Measurements from ENCODE around the gene PCOLCE2. TPM values are rescaled to one million over a fixed set of nuclear protein-coding genes. Genes with fewer than 3 reads are reported as not detected.

PCOLCE2 gene
- total RNA-seq, 1 experiment from 2014 or later = 23.9 TPM

- H2AFZ ChIP-seq (ENCODE audit: low read length) = no peak overlapping the region
- CTCF ChIA-PET = interaction anchor here (0.6 kb wide), 1 partner anchor 107 kb away, joined by 3 read pairs; no protein-coding TSS in a partner anchor
- POLR2A ChIA-PET (ENCODE audit: unreplicated experiment) = interaction anchor here (0.6 kb wide), 1 partner anchor 135 kb away, joined by 4 read pairs; no protein-coding TSS in a partner anchor
These were observed 70.2 kb downstream of the PCOLCE2 start for GRCh38 chr3:142818651-142819050.

GRCh38 chr3:142817897-142818296 lies 71.0 kb downstream of the PCOLCE2 start:
- no peak for DNase-seq
- no peak overlapping the region for H2AFZ ChIP-seq (ENCODE audit: low read length)
- H3K9me2 ChIP-seq (replicated peaks; ENCODE audit: low read length) = no peaks in the 10 kb centered on the region
- BruUV-seq (replicated peaks) = no TSS peak
- H3K27ac ChIP-seq (ENCODE audit: low read length) = no peak overlapping the region
- TF ChIP-seq EZH2phosphoT487 (IDR thresholded peaks at IDR 0.05; ENCODE audit: borderline replicate concordance, low read length) (no peak), EZH2 (IDR thresholded peaks at IDR 0.05; ENCODE audit: low read length, unreplicated experiment) (no peak)
- TF ChIP-seq, protein P1, sequence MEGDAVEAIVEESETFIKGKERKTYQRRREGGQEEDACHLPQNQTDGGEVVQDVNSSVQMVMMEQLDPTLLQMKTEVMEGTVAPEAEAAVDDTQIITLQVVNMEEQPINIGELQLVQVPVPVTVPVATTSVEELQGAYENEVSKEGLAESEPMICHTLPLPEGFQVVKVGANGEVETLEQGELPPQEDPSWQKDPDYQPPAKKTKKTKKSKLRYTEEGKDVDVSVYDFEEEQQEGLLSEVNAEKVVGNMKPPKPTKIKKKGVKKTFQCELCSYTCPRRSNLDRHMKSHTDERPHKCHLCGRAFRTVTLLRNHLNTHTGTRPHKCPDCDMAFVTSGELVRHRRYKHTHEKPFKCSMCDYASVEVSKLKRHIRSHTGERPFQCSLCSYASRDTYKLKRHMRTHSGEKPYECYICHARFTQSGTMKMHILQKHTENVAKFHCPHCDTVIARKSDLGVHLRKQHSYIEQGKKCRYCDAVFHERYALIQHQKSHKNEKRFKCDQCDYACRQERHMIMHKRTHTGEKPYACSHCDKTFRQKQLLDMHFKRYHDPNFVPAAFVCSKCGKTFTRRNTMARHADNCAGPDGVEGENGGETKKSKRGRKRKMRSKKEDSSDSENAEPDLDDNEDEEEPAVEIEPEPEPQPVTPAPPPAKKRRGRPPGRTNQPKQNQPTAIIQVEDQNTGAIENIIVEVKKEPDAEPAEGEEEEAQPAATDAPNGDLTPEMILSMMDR (conservative IDR thresholded peaks at IDR 0.05; ENCODE audit: low read depth, low read length) = no peak
- ATAC-seq = no peak
- ChIA-PET POLR2A (ENCODE audit: unreplicated experiment) (interaction anchor here (0.6 kb wide), 1 partner anchor 136 kb away, joined by 4 read pairs; no protein-coding TSS in a partner anchor), CTCF (interaction anchor here (0.6 kb wide), 1 partner anchor 107 kb away, joined by 3 read pairs; no protein-coding TSS in a partner anchor)
- no peaks in the 10 kb centered on the region for H3F3A ChIP-seq (ENCODE audit: low read length, unreplicated experiment)
- no peaks in the 10 kb centered on the region for H3K9me3 ChIP-seq (ENCODE audit: low read length)
- intact Hi-C loops (cut with micrococcal nuclease) = no loop called here
- H3K9ac ChIP-seq (ENCODE audit: low read length) = no peak overlapping the region
- H3K36me3 ChIP-seq (ENCODE audit: low read depth, low read length) = no peaks in the 10 kb centered on the region
- H3K79me2 ChIP-seq (ENCODE audit: low read length) = no peaks in the 10 kb centered on the region
- H3K27me3 ChIP-seq (ENCODE audit: low read length) = no peaks in the 10 kb centered on the region
- H4K20me1 ChIP-seq (ENCODE audit: low read length) = no peaks in the 10 kb centered on the region
- no peaks in the 10 kb centered on the region for H3K4me1 ChIP-seq (ENCODE audit: insufficient read depth, low read length)
- no peak overlapping the region for H3K4me3 ChIP-seq (ENCODE audit: low read length)
- H3K4me2 ChIP-seq (ENCODE audit: low read length) = no peak overlapping the region

More at GRCh38 chr3:142818651-142819050, 70.2 kb downstream of the PCOLCE2 start:
- BruUV-seq (replicated peaks) = no TSS peak
- no peak overlapping the region for H3K9ac ChIP-seq (ENCODE audit: low read length)
- TF ChIP-seq EZH2 (IDR thresholded peaks at IDR 0.05; ENCODE audit: low read length, unreplicated experiment) = no peak
- no peak for TF ChIP-seq EZH2phosphoT487 (IDR thresholded peaks at IDR 0.05; ENCODE audit: borderline replicate concordance, low read length)
- TF ChIP-seq, protein P1 (conservative IDR thresholded peaks at IDR 0.05; ENCODE audit: low read depth, low read length) = no peak
- H3K27ac ChIP-seq (ENCODE audit: low read length) = no peak overlapping the region
- H3K4me2 ChIP-seq (ENCODE audit: low read length) = no peak overlapping the region
- no peaks in the 10 kb centered on the region for H3K9me3 ChIP-seq (ENCODE audit: low read length)
- no peaks in the 10 kb centered on the region for H3F3A ChIP-seq (ENCODE audit: low read length, unreplicated experiment)
- H3K4me3 ChIP-seq (ENCODE audit: low read length) = no peak overlapping the region
- no peaks in the 10 kb centered on the region for H3K36me3 ChIP-seq (ENCODE audit: low read depth, low read length)
- ATAC-seq (no peak), DNase-seq (no peak)
- intact Hi-C loops (cut with micrococcal nuclease) = no loop called here
- H3K27me3 ChIP-seq (ENCODE audit: low read length) = no peaks in the 10 kb centered on the region
- no peaks in the 10 kb centered on the region for H3K4me1 ChIP-seq (ENCODE audit: insufficient read depth, low read length)
- H4K20me1 ChIP-seq (ENCODE audit: low read length) = no peaks in the 10 kb centered on the region
- H3K9me2 ChIP-seq (replicated peaks; ENCODE audit: low read length) = no peaks in the 10 kb centered on the region
- H3K79me2 ChIP-seq (ENCODE audit: low read length) = no peaks in the 10 kb centered on the region

DNA sequence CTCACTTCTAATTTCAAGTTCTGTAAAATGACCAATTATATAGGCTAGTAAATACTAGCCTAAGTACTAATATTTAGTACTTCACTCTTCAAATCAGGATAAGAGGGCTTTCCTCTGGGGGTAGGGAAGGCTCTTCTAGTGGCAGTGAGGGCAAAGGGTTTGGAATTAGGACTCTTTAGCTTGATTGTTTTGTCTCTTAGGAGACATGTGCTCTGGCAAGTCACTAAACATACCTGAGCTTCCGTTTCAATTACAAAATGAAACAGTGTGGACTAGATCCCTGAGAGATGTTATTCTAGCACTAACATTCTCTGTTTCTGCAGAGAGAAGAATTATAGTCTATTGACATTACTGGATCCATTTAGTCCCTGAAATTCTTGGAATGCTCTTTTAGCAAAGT lies 71.5 kb downstream of the PCOLCE2 start:
- ATAC-seq (no peak), DNase-seq (no peak)
- no peaks in the 10 kb centered on the region for H3F3A ChIP-seq (ENCODE audit: low read length, unreplicated experiment)
- H3K9me2 ChIP-seq (replicated peaks; ENCODE audit: low read length) = no peaks in the 10 kb centered on the region
- H3K27ac ChIP-seq (ENCODE audit: low read length) = no peak overlapping the region
- H3K9ac ChIP-seq (ENCODE audit: low read length) = no peak overlapping the region
- H3K36me3 ChIP-seq (ENCODE audit: low read depth, low read length) = no peaks in the 10 kb centered on the region
- no peaks in the 10 kb centered on the region for H4K20me1 ChIP-seq (ENCODE audit: low read length)
- H2AFZ ChIP-seq (ENCODE audit: low read length) = no peak overlapping the region
- no TSS peak for BruUV-seq (replicated peaks)
- H3K4me3 ChIP-seq (ENCODE audit: low read length) = no peak overlapping the region
- TF ChIP-seq EZH2 (IDR thresholded peaks at IDR 0.05; ENCODE audit: low read length, unreplicated experiment) = no peak
- TF ChIP-seq, protein P1 (conservative IDR thresholded peaks at IDR 0.05; ENCODE audit: low read depth, low read length) = no peak
- no peak for TF ChIP-seq EZH2phosphoT487 (IDR thresholded peaks at IDR 0.05; ENCODE audit: borderline replicate concordance, low read length)
- no peaks in the 10 kb centered on the region for H3K4me1 ChIP-seq (ENCODE audit: insufficient read depth, low read length)
- H3K9me3 ChIP-seq (ENCODE audit: low read length) = no peaks in the 10 kb centered on the region
- intact Hi-C loops (cut with micrococcal nuclease) = no loop called here
- CTCF ChIA-PET = no interaction called here
- H3K27me3 ChIP-seq (ENCODE audit: low read length) = no peaks in the 10 kb centered on the region
- H3K79me2 ChIP-seq (ENCODE audit: low read length) = no peaks in the 10 kb centered on the region
- POLR2A ChIA-PET (ENCODE audit: unreplicated experiment) = no interaction called here
- no peak overlapping the region for H3K4me2 ChIP-seq (ENCODE audit: low read length)

All from PC-3 (cell line).